Frontal cortex (tissue), 4 donors: Measurements from ENCODE around the gene PRORP. TPM values are rescaled to one million over a fixed set of nuclear protein-coding genes. Genes with fewer than 3 reads are reported as not detected.
"Not testable (repeated sequence)": the region's sequence is repeated elsewhere in the genome, so short reads cannot be mapped to it uniquely, and the experiment has no call there.

ENCODE experiments used
- DNase-seq, 2 donors: peaks; one replicate each; pipeline ENCODE4 v3.0.0; 2012; ENCODE audit warnings: low spot score in 2 of 2
- FAIRE-seq: peaks from 2 replicates; lab custom pipeline; 2012; peaks lifted over from hg19 to GRCh38; lab: Jason Lieb, UNC
- total RNA-seq: library from RNA; depleted of rRNA; stranded (reverse); fragments of >200 nt; gene quantifications from one replicate; pipeline ENCODE4 v1.2.3, GENCODE V29; 2014
- donor health status: control.
- donor health status: control.
- donor health status: control.

PRORP gene
- total RNA-seq, result 19.2 TPM

DNA sequence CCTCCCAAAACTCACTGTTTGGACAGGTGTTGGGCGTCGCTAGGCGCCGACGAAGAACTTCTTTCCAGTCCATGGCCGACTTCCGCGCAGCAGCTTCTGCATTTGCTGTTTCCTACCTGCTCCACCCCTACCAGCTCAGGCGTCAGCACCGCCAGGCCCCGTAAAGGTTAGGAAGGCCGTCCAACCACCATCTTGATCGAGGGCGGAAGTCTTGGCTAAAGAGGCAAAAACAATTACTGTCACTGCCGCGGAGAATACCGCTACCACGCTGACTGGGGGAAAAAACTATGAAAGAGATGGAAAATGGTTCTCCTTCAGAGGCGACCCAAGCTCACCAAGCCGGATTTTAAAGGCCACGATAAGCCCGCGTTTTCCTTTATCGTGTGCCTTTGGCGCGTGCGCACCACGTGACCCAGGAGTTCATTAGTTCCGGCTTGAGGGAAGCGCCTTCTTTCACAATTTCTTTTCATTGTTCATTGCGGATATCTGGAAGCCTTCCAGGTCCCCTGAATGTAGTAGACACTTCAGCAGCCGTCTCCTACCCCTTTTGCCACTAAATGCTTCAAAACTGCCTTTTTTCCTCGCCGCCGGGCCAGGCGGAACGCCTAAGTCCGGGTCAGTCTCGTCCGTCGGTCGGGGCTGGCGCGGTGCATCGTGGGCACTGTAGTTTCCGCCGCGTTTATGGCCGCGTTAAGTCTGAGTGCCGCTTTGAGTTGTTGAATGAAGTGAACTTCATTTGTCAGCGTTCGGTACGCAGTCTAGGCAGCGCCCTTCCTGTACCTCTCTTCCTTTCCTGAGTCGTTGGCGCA, at the start of gene PRORP, which contains the start of gene PPP2R3C:
PRORP (plus strand) TSS at position 666 of the 809 bp plus-strand sequence. CDS start 694 bp downstream, outside the sequence.
PPP2R3C (minus strand) TSS at position 104 of the 809 bp plus-strand sequence; CDS start at position 73, 31 bp downstream.
- peak; percentile 57 to 77 for DNase-seq
- no peak for FAIRE-seq

DNA sequence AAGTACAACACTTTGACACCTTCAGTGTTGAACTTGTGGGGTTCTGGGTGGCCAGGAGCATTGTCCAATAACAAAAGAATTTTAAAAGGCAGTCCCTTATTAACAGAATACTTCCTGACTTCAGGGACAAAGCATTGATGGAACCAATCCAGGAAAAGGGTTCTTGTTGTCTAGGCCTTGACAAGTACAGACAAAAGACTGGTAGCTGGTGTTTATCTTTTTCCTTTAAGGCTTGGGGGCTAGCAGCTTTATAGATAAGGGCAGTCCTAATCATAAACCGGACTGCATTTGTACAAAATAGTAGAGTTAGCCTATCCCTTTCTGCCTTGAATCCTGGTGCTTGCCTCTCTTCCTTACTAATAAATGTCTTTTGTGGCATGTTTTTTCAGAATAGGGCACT, 48.9 kb upstream of the PRORP start:
- FAIRE-seq, result no peak
- no peak for DNase-seq

DNA sequence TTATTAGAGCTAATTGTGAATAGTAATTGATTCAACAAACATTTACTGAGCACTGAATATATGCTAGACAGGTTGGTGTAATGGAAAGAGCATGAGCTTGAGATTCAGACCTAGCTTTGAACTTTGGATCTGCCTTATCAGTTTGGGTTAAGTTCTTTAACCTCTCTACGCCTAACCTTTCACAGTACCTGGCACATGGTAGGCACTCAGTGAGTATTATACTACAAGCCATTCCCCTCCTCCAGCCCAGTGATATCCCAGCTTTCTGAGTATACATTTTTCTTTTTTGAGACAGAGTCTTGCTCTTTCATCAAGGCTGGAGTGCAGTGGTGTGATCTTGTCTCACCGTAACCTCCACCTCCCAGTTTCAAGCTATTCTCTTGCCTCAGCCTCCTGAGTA, 44.3 kb upstream of the PRORP start:
- DNase-seq, result no peak

DNA sequence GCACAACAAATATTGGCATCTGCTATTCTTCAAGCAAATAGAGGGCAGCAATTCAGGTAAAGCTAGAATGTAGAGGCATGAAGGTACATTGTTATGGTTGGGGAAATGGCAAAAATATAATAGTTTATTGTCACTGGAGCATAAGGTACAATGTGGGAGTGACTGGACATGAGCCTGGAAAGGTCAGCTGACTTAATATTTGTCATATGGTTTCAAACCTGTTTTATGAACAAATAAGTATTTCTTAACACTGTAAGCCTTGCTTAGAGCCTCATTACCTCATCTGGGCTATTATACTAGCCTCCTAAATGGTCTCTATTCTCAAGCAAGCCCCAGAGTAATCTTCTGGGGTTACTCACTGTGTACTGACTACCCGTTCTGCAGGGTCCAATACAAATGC, 42.6 kb upstream of the PRORP start:
- no peak for FAIRE-seq
- no peak for DNase-seq

More for the DNA sequence above, 44.3 kb upstream of the PRORP start:
- no peak for FAIRE-seq

DNA sequence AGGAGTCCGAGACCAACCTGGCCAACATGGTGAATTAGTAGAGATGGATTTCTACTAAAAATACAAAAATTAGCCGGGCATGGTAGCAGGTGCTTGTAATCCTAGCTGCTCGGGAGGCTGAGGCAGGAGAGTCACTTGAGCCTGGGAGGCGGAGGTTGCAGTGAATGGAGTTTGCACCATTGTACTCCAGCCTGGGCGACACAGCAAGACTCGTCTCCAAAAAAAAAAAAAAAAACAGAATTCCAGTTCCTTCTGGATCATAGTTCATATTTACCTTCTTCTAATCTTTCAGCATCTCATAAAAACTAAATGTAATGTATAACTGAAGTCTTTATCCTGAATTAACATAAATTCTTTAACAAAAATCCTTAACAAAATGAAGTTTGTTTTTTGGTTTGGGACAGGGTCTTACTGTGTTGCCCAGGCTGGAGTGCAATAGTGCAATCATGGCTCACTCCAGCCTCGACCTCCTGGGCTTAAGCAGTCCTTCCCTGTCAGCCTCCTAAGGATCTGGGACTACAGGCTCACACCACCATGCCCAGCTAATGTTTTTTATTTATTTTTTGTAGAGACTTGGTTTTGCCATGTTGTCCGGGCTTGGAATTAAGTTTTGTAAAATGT, 38.7 kb upstream of the PRORP start:
- no peak for FAIRE-seq
- no peak for DNase-seq

DNA sequence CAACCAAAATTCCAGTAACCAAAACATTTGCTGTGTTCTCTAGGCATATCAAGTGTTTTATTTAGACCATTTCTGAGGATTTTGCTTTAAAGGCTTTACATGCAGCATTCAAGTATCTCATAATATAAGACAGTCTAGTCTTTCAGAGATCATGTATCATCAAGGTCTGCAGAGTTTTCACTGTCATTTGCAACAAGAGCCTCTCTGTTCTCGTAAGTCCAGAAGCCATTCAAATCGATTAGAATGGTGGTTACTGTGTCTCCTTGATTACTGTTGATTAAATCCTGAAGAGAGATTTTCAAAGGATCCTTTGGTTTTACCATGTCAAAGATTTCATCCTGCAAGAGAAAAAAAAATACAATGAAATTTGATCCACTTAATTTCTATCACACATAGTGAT, 36.9 kb upstream of the PRORP start:
- DNase-seq (no peak), FAIRE-seq (no peak)

DNA sequence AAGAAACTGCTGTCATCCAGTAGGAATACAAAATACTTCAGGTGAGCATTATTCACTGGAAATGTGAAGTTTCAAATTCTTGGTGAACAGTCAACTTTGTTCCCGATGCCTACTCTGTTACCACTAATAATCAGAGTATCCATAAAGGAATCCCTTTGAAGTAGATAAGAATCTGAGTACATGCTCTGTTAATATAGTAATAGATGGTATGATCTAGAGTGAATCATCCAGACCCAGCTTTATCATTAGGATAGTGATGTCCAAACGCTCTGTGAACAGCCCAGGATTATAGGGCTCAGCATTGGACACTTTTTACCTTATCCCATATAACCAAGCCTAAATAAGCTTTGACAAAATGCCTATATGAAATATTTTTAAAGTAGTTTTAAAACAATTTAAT, 33.8 kb upstream of the PRORP start:
- DNase-seq (no peak), FAIRE-seq (no peak)

DNA sequence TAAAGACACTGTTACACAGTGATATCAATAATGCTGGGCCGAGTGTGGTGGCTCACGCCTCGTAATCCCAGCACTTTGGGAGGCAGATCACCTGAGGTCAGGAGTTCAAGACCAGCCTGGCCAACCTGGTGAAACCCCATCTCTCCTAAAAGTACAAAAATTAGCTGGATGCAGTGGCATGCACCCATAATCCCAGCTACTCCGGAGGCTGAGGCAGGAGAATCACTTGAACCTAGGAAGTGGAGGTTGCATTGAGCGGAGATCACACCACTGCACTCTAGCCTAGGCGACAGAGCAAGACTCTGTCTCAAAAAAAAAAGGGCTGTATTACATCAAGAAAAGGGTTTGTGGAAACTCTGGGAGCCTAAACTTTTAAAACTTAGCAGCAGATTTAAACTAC, 27.7 kb upstream of the PRORP start:
- DNase-seq, FAIRE-seq: not testable (repeated sequence)

DNA sequence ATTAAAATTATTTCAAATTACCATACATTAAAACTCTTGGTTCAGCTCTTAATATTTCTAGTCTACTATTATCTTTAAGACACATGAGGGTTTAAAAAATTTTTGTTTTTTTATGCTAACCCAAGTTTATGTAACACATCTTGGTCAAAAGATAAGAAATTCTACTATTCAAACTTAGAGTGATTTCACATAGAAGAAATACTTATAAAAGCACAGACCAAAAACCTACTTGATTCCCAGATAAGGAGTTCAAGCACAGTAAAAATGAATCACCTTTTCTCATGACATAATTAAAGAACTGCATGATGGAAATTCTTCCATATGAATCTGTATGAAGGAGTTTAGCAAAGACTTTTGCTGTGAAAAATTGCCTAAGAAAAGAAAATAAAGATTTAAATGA, 14.5 kb upstream of the PRORP start:
- DNase-seq (no peak), FAIRE-seq (no peak)

DNA sequence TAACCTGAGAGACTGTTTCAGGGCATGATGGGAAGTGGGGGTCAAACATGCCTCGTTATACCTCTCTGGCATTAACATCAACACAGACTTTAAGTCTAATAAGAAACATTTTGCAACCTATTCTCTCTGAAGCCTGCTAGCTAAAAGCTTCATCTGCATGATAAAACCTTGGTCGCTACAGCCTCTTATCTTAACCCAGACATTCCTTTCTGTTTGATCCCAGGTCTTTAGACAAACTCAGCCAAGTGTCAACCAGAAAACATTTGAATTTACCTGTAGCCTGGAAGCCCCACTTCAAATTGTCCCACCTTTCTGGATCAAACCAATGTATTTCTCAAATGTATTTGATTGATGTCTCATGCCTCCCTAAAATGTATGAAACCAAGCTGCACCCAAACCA, 9.7 kb upstream of the PRORP start:
- FAIRE-seq, result no peak
- DNase-seq, result no peak

DNA sequence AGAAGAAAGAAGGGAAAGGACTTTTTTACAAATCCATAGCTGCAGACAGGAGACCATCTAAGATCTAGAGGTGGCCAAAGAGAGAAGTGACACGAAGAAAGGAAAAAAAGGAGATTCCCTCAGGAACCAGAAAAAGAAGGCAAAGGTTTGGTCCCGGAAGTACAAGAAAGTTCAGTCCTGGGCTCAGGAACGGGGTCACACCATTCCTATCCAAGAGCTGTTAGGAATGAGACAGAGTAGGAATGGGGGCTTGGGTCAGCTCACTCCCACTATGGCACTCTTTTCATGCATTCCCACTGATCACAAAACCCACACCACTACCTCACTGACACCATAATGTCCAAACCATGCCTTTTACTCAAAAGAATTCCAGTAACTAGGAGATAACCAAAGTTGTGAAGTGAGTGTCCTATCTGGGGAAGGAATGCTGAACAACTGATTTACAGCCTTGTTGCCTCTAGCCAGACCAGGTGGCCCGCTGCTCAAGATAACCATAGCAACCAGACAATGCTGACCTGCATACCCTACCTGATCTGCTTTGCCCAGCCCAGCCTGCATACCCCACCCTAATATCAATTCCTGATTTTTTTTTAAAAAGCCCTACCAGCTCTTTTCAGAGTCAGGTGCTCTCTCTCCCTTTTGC, 8.9 kb upstream of the PRORP start:
- DNase-seq (no peak), FAIRE-seq (no peak)

DNA sequence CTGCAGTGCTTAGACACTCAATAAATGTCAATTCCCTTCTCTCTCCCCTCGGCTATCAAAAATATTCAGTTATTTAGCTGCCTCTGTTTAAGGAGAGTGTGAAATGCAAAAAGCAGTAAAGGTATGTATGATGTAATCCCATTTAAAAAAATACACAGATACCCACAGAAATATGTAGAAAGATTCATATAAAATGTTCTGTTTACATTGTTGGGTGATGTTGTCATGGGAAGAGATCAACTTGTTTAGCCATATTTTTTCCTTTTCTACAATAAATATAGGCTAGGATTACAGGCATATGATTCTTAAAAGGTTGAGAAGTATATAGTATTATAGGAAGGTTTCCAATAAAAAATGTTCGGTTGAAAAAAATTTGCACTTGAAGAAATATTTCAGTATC, 8.3 kb upstream of the PRORP start:
- FAIRE-seq (no peak), DNase-seq (no peak)

DNA sequence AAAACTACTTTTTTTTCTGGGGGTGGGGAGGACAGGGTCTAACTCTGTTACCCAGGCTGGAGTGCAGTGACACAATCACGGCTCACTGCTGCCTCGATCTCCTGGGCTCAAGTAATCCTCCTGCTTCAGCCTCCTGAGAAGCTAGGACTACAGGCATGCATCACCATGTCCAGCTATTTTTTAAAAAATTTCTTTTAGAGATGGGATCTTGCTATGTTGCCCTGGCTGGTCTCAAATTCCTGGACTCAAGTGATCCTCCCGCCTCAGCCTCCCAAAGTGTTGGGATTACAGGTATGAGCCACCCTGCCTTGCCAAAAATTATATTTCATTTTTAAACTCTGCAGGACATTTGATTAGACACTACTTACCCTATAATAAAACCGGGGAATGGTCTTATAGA, 6.1 kb upstream of the PRORP start:
- FAIRE-seq (no peak), DNase-seq (no peak)

DNA sequence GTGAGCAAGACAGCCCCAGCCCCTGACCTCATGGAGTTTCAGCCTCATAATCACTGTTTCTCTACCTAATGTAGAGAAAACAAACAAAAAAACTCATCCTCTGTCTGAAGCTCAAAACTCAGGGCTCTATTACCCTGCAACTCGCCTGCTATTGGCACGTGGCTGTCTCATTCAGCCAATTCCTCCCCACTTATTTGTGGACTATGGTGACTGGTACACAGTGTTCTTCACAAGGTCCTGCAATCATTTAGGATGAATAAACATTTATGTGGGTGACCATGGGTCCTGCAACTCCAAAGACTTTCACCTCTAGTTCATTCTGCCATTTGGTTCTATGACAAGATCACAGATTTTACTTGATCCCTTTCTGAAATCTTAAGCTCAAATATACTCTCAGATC, 5.2 kb upstream of the PRORP start:
- FAIRE-seq (no peak), DNase-seq (no peak)

DNA sequence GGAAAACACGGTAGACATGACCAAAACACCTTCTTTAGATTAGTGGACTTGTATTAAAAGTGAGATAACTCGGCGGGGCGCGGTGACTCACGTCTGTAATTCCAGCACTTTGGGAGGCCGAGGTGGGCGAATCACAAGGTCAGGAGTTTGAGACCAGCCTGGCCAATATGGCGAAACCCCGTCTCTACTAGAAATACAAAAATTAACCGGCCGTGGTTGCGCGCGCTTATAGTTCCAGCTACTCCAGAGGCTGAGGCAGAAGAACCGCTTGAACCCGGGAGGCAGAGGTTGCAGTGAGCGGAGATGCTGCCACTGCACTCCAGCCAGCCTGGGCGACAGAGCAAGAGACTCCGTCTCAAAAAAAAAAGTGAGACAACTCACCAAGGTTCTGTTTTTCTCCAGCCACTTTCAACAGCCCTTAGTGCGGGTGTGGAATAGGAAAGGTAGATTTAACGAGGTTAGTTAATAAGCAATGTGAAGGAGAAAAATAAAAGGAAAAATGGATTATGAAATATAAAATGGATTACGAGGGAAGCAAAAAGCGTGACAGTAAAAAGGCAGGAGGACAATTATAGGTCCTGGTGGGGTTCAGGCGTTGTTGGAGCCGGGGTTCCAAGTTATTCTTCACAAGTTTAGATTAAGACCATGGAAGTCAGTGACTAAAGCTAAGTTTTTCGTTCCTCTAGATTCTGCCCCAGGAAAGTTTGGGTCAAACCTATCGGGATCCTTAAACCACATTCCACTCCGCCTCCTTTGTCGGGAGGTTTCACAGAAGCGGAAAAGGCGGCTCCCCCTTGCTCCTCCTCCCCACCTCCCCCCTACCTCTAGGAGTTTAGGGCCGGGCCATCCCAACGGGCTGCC, 1.1 kb upstream of the PRORP start:
- no peak for DNase-seq

DNA sequence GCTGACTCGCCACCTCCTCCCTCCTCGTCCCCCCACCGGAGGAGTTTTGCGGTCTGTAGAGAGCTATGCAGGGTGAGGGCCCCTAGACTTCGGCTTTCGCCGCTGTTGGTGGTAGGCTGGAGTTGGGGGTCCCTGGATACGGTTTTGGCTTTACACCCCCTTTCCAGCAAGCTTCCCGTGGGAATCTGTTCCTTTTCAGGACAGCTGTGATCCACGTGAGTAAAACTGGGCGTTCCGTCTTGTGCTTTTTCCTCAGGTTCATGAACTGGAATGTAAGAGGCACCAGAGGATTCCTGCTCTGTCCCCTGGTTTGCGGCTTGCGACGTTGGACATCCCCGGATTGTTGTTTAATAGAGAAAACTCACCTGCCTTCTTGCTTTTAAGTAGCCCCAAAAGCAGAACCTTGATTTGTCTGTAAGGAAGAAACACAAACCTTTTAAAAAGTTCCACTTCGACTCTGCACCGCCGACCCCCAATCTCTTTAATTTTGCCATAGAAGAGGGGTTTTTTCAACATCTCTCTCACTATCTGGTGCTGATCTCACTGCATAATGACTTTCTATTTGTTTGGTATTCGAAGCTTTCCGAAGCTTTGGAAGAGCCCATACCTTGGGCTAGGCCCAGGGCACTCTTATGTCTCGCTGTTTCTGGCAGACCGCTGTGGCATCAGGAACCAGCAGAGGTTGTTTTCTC, 490 bp downstream of the PRORP start:
- FAIRE-seq, result no peak

More for the DNA sequence above, 1.1 kb upstream of the PRORP start:
- FAIRE-seq, result no peak

DNA sequence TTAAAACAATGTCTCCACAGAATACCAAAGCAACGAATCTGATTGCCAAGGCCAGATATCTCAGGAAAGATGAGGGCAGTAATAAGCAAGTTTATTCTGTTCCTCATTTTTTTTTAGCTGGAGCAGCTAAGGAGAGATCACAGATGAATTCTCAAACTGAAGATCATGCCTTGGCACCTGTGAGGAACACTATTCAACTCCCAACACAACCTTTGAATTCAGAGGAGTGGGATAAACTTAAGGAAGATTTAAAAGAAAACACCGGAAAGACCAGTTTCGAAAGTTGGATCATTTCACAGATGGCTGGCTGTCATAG, 994 bp downstream of the PRORP start:
- FAIRE-seq, result no peak

More for the DNA sequence above, 490 bp downstream of the PRORP start:
- peak in 1 of 2 donors; percentile 16 for DNase-seq

DNA sequence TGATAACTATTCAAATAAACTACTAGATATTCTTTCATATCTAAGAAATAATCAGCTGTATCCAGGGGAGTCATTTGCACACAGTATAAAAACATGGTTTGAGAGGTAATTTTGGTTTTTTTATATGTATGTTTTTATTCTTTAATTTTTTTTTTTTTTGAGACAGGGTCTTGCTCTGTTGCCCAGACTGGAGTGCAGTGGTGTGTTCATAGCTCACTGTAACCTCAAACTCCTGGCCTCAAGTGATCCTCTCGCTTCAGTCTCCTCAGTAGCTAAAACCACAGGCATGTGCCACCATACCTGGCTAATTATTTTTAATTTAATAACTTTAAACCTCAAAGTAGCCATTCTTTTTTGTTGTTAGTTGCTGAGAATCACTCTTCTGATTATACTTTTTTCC, 1.8 kb downstream of the PRORP start:
- FAIRE-seq, result no peak
- no peak for DNase-seq

More for the DNA sequence above, 994 bp downstream of the PRORP start:
- DNase-seq, result no peak

DNA sequence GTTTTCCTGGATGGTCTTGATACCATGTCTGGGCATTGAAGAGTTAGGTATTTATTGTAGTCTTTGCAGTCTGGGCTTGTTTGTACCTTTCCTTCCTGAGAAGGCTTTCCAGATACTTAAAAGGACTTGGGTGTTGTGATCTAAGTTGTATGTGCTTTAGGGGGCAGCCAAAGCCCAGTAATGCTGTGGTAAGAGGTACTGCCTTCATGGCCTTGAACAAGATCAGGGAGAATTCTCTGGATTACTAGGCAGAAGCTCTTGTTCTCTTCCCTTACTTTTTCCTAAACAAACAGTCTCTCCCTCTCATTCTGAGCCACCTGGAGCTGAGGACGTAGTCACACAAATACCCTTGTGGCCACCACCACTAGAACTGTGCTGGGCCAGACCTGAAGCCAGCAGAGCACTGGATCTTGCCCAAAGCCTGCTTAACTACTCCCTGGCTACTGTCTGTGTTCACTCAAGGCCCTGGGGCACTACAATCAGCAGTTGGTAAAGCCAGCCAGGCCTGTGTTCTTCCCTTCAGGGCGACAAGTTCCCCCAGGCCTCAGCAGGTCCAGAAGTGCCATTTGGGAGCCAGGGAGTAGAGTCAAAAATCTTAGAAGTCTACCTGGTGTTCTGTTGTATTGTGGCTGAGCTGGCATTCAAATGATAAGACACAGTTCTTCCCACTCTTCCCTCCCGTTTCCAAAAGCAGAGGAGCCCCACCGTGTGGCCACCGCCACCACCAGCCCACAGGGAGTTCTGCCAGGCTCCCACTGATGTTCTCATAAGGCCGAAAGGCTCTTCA, 11.4 kb downstream of the PRORP start:
- FAIRE-seq, result no peak
- DNase-seq, result no peak
